Mucosa of stomach (tissue), 1 donor: Measurements from ENCODE around the gene TSBP1.
"Not testable (repeated sequence)": the region's sequence is repeated elsewhere in the genome, so short reads cannot be mapped to it uniquely, and the experiment has no call there.

Experiments used
- H3K27me3 ChIP-seq: one replicate; pipeline ENCODE4 v1.7.0; 2013; ENCODE audit warnings: mild to moderate bottlenecking, low read length; ENCODE audit not compliant: control insufficient read depth, insufficient read depth
- H3K36me3 ChIP-seq: one replicate; pipeline ENCODE4 v1.7.0; 2013; ENCODE audit warnings: low read length; ENCODE audit not compliant: control insufficient read depth, insufficient read depth
- H3K4me1 ChIP-seq: one replicate; pipeline ENCODE4 v1.7.0; 2013; ENCODE audit warnings: mild to moderate bottlenecking, low read length; ENCODE audit not compliant: control insufficient read depth, insufficient read depth
- H3K4me3 ChIP-seq: one replicate; pipeline ENCODE4 v1.7.0; 2013; ENCODE audit warnings: low read length
- H3K9ac ChIP-seq: one replicate; pipeline ENCODE4 v1.7.0; 2013; ENCODE audit warnings: mild to moderate bottlenecking, low read length, moderate library complexity
- H3K9me3 ChIP-seq: one replicate; pipeline ENCODE4 v1.7.0; 2013; ENCODE audit warnings: mild to moderate bottlenecking, low read length, moderate library complexity; ENCODE audit not compliant: control insufficient read depth
- donor health status: Pancreatic carcinoma.

The TSBP1 gene

GRCh38 chr6:32369660-32370059 is 2.0 kb downstream of the TSBP1 start:
- no peak overlapping the region for H3K4me3 ChIP-seq
- H3K36me3 ChIP-seq, result no peaks in the 10 kb centered on the region
- no peaks in the 10 kb centered on the region for H3K9me3 ChIP-seq
- H3K27me3 ChIP-seq, result no peaks in the 10 kb centered on the region
- no peaks in the 10 kb centered on the region for H3K4me1 ChIP-seq
- no peak overlapping the region for H3K9ac ChIP-seq

GRCh38 chr6:32367644-32368043 is 4.1 kb downstream of the TSBP1 start:
- Histone ChIP-seq H3K36me3 (no peaks in the 10 kb centered on the region), H3K4me1 (no peaks in the 10 kb centered on the region), H3K27me3 (no peaks in the 10 kb centered on the region), H3K4me3 (no peak overlapping the region), H3K9ac (no peak overlapping the region), H3K9me3 (no peaks in the 10 kb centered on the region)

- H3K4me3 ChIP-seq, H3K27me3 ChIP-seq, H3K36me3 ChIP-seq, H3K9ac ChIP-seq, H3K4me1 ChIP-seq, H3K9me3 ChIP-seq: not testable (repeated sequence)
Observed at GRCh38 chr6:32359225-32359624, 12.5 kb downstream of the TSBP1 start.

- not testable (repeated sequence) for H3K9ac ChIP-seq, H3K4me3 ChIP-seq, H3K4me1 ChIP-seq, H3K27me3 ChIP-seq, H3K36me3 ChIP-seq, H3K9me3 ChIP-seq
Observed at GRCh38 chr6:32358548-32358947, 13.2 kb downstream of the TSBP1 start.

- H3K4me3 ChIP-seq, result no peak overlapping the region
- H3K36me3 ChIP-seq, result no peaks in the 10 kb centered on the region
- H3K27me3 ChIP-seq, result no peaks in the 10 kb centered on the region
- no peaks in the 10 kb centered on the region for H3K9me3 ChIP-seq
- H3K9ac ChIP-seq, result no peak overlapping the region
- H3K4me1 ChIP-seq, result no peaks in the 10 kb centered on the region
Observed at GRCh38 chr6:32355018-32355417, 16.7 kb downstream of the TSBP1 start.

- H3K27me3 ChIP-seq, result no peaks in the 10 kb centered on the region
- H3K4me3 ChIP-seq, result no peak overlapping the region
- H3K36me3 ChIP-seq, result no peaks in the 10 kb centered on the region
- H3K4me1 ChIP-seq, result no peaks in the 10 kb centered on the region
- no peaks in the 10 kb centered on the region for H3K9me3 ChIP-seq
- H3K9ac ChIP-seq, result no peak overlapping the region
Observed at GRCh38 chr6:32353348-32353747, 18.4 kb downstream of the TSBP1 start.

GRCh38 chr6:32340242-32340641 is 31.5 kb downstream of the TSBP1 start:
- no peaks in the 10 kb centered on the region for H3K4me1 ChIP-seq
- no peaks in the 10 kb centered on the region for H3K36me3 ChIP-seq
- no peak overlapping the region for H3K9ac ChIP-seq
- H3K27me3 ChIP-seq, result no peaks in the 10 kb centered on the region
- H3K9me3 ChIP-seq, result no peaks in the 10 kb centered on the region
- H3K4me3 ChIP-seq, result no peak overlapping the region

GRCh38 chr6:32337186-32337805 is 34.4 kb downstream of the TSBP1 start:
- no peaks in the 10 kb centered on the region for H3K27me3 ChIP-seq
- H3K4me1 ChIP-seq, result no peaks in the 10 kb centered on the region
- H3K36me3 ChIP-seq, result no peaks in the 10 kb centered on the region
- H3K9ac ChIP-seq, result no peak overlapping the region
- no peaks in the 10 kb centered on the region for H3K9me3 ChIP-seq
- no peak overlapping the region for H3K4me3 ChIP-seq

- Histone ChIP-seq H3K9me3 (no peaks in the 10 kb centered on the region), H3K4me1 (no peaks in the 10 kb centered on the region), H3K4me3 (no peak overlapping the region), H3K36me3 (no peaks in the 10 kb centered on the region), H3K27me3 (no peaks in the 10 kb centered on the region), H3K9ac (no peak overlapping the region)
Observed at GRCh38 chr6:32332433-32332832, 39.3 kb downstream of the TSBP1 start.

- no peaks in the 10 kb centered on the region for H3K4me1 ChIP-seq
- H3K27me3 ChIP-seq, result no peaks in the 10 kb centered on the region
- no peaks in the 10 kb centered on the region for H3K9me3 ChIP-seq
- no peaks in the 10 kb centered on the region for H3K36me3 ChIP-seq
- H3K4me3 ChIP-seq, result no peak overlapping the region
- no peak overlapping the region for H3K9ac ChIP-seq
Observed at GRCh38 chr6:32329141-32329540, 42.6 kb downstream of the TSBP1 start.

- H3K27me3 ChIP-seq, result no peaks in the 10 kb centered on the region
- H3K9me3 ChIP-seq, result no peaks in the 10 kb centered on the region
- H3K4me3 ChIP-seq, result no peak overlapping the region
- H3K9ac ChIP-seq, result no peak overlapping the region
- no peaks in the 10 kb centered on the region for H3K4me1 ChIP-seq
- H3K36me3 ChIP-seq, result no peaks in the 10 kb centered on the region
Observed at GRCh38 chr6:32327103-32327502, 44.6 kb downstream of the TSBP1 start.

- Histone ChIP-seq H3K9ac (no peak overlapping the region), H3K9me3 (no peaks in the 10 kb centered on the region), H3K27me3 (no peaks in the 10 kb centered on the region), H3K4me1 (no peaks in the 10 kb centered on the region), H3K36me3 (no peaks in the 10 kb centered on the region), H3K4me3 (no peak overlapping the region)
Observed at GRCh38 chr6:32318501-32318900, 53.2 kb downstream of the TSBP1 start.

- Histone ChIP-seq H3K9me3 (no peaks in the 10 kb centered on the region), H3K9ac (no peak overlapping the region), H3K4me3 (no peak overlapping the region), H3K36me3 (no peaks in the 10 kb centered on the region), H3K4me1 (no peaks in the 10 kb centered on the region), H3K27me3 (no peaks in the 10 kb centered on the region)
Observed at GRCh38 chr6:32317541-32317940, 54.2 kb downstream of the TSBP1 start.
